SK-N-SH (cell line): Measurements from ENCODE around the gene COMT. TPM values are rescaled to one million over a fixed set of nuclear protein-coding genes. Genes with fewer than 3 reads are reported as not detected.

Experiments used
- CTCF ChIA-PET: fragments of 300-600, 350-600 bp; formaldehyde crosslinking; extraction: SDS; loops from one replicate; lab custom pipeline; 2021; lab: Yijun Ruan, JAX
- POLR2A ChIA-PET: fragments of 350-600 bp; sonication (Branson Sonifier 250); formaldehyde crosslinking; extraction: SDS; loops from one replicate; lab custom pipeline; 2020; ENCODE audit warnings: antibody characterized with exemption, inconsistent platforms; lab: Yijun Ruan, JAX
- DNase-seq: peaks from one replicate; pipeline ENCODE4 v3.0.0; 2012
- H2AFZ ChIP-seq: fragments of 200-600 bp; sonication (generic); 2 replicates; pipeline ENCODE4 v1.8.1; 2016; ENCODE audit warnings: antibody characterized with exemption, mild to moderate bottlenecking, low read depth
- H3F3A ChIP-seq: fragments of 200-600 bp; sonication (generic); replicated peaks from 2 replicates; pipeline ENCODE3; 2016; ENCODE audit warnings: antibody characterized with exemption, mild to moderate bottlenecking; ENCODE audit not compliant: insufficient read depth
- H3K27ac ChIP-seq, 2 experiments: fragments of 200-500 bp in 1 of 2; fragments of 200-600 bp in 1 of 2; sonication (Bioruptor generic) in 1 of 2; sonication (generic), shearing (Covaris generic) in 1 of 2; 2 replicates each; pipeline versions ENCODE4 v1.5.1 to v1.6.1; 2014 to 2016; ENCODE audit warnings: low read depth in 2 of 2, inconsistent platforms in 1 of 2, low read length in 1 of 2, mild to moderate bottlenecking in 1 of 2, mixed read lengths in 1 of 2
- H3K27me3 ChIP-seq: fragments of 200-600 bp; sonication (generic), shearing (Covaris generic); 2 replicates; pipeline ENCODE4 v1.6.1; 2016; ENCODE audit warnings: mixed run types; ENCODE audit not compliant: insufficient read depth
- H3K36me3 ChIP-seq, 2 experiments: fragments of 200-500 bp in 1 of 2; fragments of 200-600 bp in 1 of 2; sonication (Bioruptor generic) in 1 of 2; sonication (generic) in 1 of 2; replicated peaks in 1 of 2; 2 replicates each; pipeline versions ENCODE3 to v1.5.1; 2014 to 2016; ENCODE audit warnings: low read length in 1 of 2, mild to moderate bottlenecking in 1 of 2; ENCODE audit not compliant: insufficient read depth in 2 of 2, control insufficient read depth in 1 of 2
- H3K4me1 ChIP-seq, 2 experiments: fragments of 200-500 bp in 1 of 2; fragments of 200-600 bp in 1 of 2; sonication (Bioruptor generic) in 1 of 2; sonication (generic), shearing (Covaris generic) in 1 of 2; 2 replicates each; pipeline versions ENCODE4 v1.5.1 to v1.6.1; 2014 to 2016; ENCODE audit warnings: low read depth in 1 of 2, low read length in 1 of 2, mixed run types in 1 of 2; ENCODE audit not compliant: insufficient read depth in 2 of 2, control insufficient read depth in 1 of 2
- H3K4me2 ChIP-seq: fragments of 200-600 bp; sonication (generic), shearing (Covaris generic); 2 replicates; pipeline ENCODE4 v1.6.1; 2017; ENCODE audit warnings: mixed run types
- H3K4me3 ChIP-seq, 2 experiments: fragments of 200-500 bp in 1 of 2; fragments of 200-600 bp in 1 of 2; sonication (Bioruptor generic) in 1 of 2; sonication (generic), shearing (Covaris generic) in 1 of 2; 2 replicates each; pipeline versions ENCODE4 v1.5.1 to v1.8.1; 2014 to 2016; ENCODE audit warnings: low read depth in 2 of 2, inconsistent platforms in 1 of 2, low read length in 1 of 2, mild to moderate bottlenecking in 1 of 2, mixed read lengths in 1 of 2, moderate library complexity in 1 of 2
- H3K79me2 ChIP-seq: fragments of 200-600 bp; sonication (generic); 2 replicates; pipeline ENCODE4 v1.8.1; 2017; ENCODE audit warnings: mild to moderate bottlenecking; ENCODE audit not compliant: insufficient read depth
- H3K9ac ChIP-seq: fragments of 200-600 bp; sonication (generic); 2 replicates; pipeline ENCODE4 v1.6.1; 2017; ENCODE audit warnings: mixed run types
- H3K9me2 ChIP-seq: fragments of 200-600 bp; sonication (generic); 2 replicates; pipeline ENCODE4 v1.6.1; 2017; ENCODE audit warnings: mixed run types
- H3K9me3 ChIP-seq: fragments of 200-600 bp; sonication (generic); 2 replicates; pipeline ENCODE4 v1.6.1; 2017; ENCODE audit warnings: mixed run types, mild to moderate bottlenecking, moderate library complexity
- H4K20me1 ChIP-seq: fragments of 200-600 bp; sonication (generic); 2 replicates; pipeline ENCODE4 v1.6.1; 2017; ENCODE audit warnings: mild to moderate bottlenecking, mixed run types; ENCODE audit not compliant: insufficient read depth
- CHD2 ChIP-seq: fragments of 150-350 bp; IDR thresholded peaks from 2 replicates; pipeline ENCODE4 v1.6.1; 2018; ENCODE audit warnings: low read length; ENCODE audit not compliant: partially characterized antibody
- FOXJ3 ChIP-seq: sonication (generic); formaldehyde crosslinking; IDR thresholded peaks from 2 replicates; pipeline ENCODE4 v1.5.1; 2020; ENCODE audit warnings: mild to moderate bottlenecking, missing genetic modification reagents
- JUND ChIP-seq: IDR thresholded peaks from 2 replicates; pipeline ENCODE4 v1.4.0; 2012
- NFIC ChIP-seq: IDR thresholded peaks from 2 replicates; pipeline ENCODE4 v1.4.0; 2012; ENCODE audit warnings: borderline replicate concordance
- RCOR1 ChIP-seq: fragments of 150-350 bp; IDR thresholded peaks from 2 replicates; pipeline ENCODE4 v1.6.1; 2017; ENCODE audit warnings: antibody characterized with exemption, low read length
- SIN3A ChIP-seq: IDR thresholded peaks from 2 replicates; pipeline ENCODE4 v1.6.1; 2012; ENCODE audit warnings: low read depth, mild to moderate bottlenecking, low read length, moderate library complexity, borderline replicate concordance
- SMC3 ChIP-seq: IDR thresholded peaks from 2 replicates; pipeline ENCODE4 v1.6.1; 2012; ENCODE audit warnings: low read depth, low read length, improper control_type of control experiment
- USF2 ChIP-seq: fragments of 150-350 bp; IDR thresholded peaks from 2 replicates; pipeline ENCODE4 v1.6.1; 2017; ENCODE audit warnings: antibody characterized with exemption, low read length, low read depth, borderline replicate concordance
- YY1 ChIP-seq: IDR thresholded peaks from 2 replicates; pipeline ENCODE4 v1.4.0; 2012; ENCODE audit warnings: low read depth, mild to moderate bottlenecking
- WGBS: methylation state at CpG from one replicate; pipeline ENCODE4 v1.1.6; 2017; ENCODE audit warnings: low lambda C conversion rate; 5-methylcytosine and 5-hydroxymethylcytosine counted together
- polyA plus RNA-seq, 3 experiments: library from polyadenylated mRNA; depleted of rRNA; stranded (reverse); fragments of >200 nt; gene quantifications; 2 replicates each; pipeline ENCODE4 v1.2.3, GENCODE V29; 2012
- TF ChIP-seq, protein P1 (sequence below): IDR thresholded peaks from 2 replicates; pipeline ENCODE4; 2012
- TF ChIP-seq, protein P2 (sequence below): fragments of 200-600 bp; sonication (generic); IDR thresholded peaks from 2 replicates; pipeline ENCODE4 v1.6.1; 2017; ENCODE audit warnings: antibody characterized with exemption, mild to moderate bottlenecking, moderate library complexity

The COMT gene
- polyA plus RNA-seq, 1 of the 3 experiments (the other 2 are of a cell fraction) = 343 TPM

DNA sequence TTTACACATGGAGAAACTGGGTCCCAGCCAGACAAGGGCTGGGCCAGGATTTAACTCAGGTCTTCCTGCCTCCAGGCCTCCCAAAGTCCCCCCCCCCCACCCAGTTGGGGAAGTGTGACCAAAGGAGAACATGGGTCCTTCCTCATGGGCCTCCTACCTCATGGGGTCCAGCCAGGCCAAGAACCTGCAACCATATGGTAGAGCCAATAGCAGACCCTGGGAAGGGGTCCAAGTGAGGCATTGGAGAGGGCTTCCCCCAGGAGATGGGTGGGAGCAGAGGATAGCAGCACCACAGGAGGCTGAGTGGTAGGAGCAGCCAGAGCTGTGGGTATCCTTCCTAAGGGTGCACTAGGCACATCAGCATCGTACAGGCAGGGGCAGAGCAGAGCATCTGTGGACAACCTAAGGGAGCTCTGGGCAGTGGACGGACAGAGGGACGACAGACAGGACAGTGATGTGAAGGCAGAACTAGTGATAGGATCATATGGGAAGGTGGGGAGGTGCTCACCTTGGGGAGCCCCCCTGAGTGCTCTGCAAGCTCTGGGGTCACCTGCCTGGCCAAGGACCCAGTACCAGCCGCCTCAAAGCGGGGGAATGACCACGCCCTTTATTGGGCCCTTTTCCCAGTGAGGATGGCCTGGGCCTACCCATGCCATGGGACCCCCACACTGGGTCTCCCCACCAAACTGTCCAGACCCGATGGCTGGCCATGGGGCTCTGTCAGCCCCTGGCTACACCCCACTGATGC is 70.6 kb downstream of the COMT start:
- DNase-seq = no peak
- Histone ChIP-seq H2AFZ (no peak overlapping the region), H4K20me1 (no peaks in the 10 kb centered on the region), H3K27me3 (no peaks in the 10 kb centered on the region), H3K4me1 (peaks cover 0 to 80% of the 10 kb centered on the region in 2 experiments; a peak in 2 of 4 replicates), H3K36me3 (no peaks in the 10 kb centered on the region), H3K79me2 (no peaks in the 10 kb centered on the region), H3K9me3 (no peaks in the 10 kb centered on the region), H3K9me2 (no peaks in the 10 kb centered on the region), H3K4me2 (no peak overlapping the region), H3F3A (peaks cover 5% of the 10 kb centered on the region), H3K9ac (no peak overlapping the region), H3K4me3 (no peak overlapping the region), H3K27ac (no peak overlapping the region; a peak in 1 of 4 replicates)
- ChIA-PET CTCF (interaction anchor here (1.2 to 8.9 kb wide), 11 partner anchors 10 to 282 kb away, joined by 3 to 501 read pairs (median 13); partner anchors contain the start of gene TANGO2), POLR2A (interaction anchor here (1.6 to 4.8 kb wide), 4 partner anchors 22 to 41 kb away, joined by 4 to 63 read pairs (median 8); no protein-coding TSS in a partner anchor)
- 96% methylated on average over 3 of the region's 7 CpGs for WGBS
- TF ChIP-seq, protein P1, sequence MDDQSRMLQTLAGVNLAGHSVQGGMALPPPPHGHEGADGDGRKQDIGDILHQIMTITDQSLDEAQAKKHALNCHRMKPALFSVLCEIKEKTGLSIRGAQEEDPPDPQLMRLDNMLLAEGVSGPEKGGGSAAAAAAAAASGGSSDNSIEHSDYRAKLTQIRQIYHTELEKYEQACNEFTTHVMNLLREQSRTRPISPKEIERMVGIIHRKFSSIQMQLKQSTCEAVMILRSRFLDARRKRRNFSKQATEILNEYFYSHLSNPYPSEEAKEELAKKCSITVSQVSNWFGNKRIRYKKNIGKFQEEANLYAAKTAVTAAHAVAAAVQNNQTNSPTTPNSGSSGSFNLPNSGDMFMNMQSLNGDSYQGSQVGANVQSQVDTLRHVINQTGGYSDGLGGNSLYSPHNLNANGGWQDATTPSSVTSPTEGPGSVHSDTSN = no peak
- TF ChIP-seq USF2 (no peak), NFIC (no peak), SIN3A (no peak), RCOR1 (no peak), CHD2 (no peak), YY1 (no peak), SMC3 (no peak), JUND (no peak), FOXJ3 (no peak)
- TF ChIP-seq, protein P2, sequence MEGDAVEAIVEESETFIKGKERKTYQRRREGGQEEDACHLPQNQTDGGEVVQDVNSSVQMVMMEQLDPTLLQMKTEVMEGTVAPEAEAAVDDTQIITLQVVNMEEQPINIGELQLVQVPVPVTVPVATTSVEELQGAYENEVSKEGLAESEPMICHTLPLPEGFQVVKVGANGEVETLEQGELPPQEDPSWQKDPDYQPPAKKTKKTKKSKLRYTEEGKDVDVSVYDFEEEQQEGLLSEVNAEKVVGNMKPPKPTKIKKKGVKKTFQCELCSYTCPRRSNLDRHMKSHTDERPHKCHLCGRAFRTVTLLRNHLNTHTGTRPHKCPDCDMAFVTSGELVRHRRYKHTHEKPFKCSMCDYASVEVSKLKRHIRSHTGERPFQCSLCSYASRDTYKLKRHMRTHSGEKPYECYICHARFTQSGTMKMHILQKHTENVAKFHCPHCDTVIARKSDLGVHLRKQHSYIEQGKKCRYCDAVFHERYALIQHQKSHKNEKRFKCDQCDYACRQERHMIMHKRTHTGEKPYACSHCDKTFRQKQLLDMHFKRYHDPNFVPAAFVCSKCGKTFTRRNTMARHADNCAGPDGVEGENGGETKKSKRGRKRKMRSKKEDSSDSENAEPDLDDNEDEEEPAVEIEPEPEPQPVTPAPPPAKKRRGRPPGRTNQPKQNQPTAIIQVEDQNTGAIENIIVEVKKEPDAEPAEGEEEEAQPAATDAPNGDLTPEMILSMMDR = no peak
